Progenitor cell of endocrine pancreas (in vitro differentiated cells): ENCODE data around the gene CHL1. TPM values are rescaled to one million over a fixed set of nuclear protein-coding genes. Genes with fewer than 3 reads are reported as not detected.

ENCODE experiments used
- DNase-seq: peaks from one replicate; pipeline ENCODE4 v3.0.0; 2021; ENCODE audit warnings: low spot score; ENCODE audit not compliant: unreplicated experiment
- H3K27ac Mint-ChIP-seq: 2 replicates; pipeline ENCODE4 v1.8.0; 2021; ENCODE audit warnings: mild to moderate bottlenecking, moderate library complexity, mixed read lengths
- H3K27me3 Mint-ChIP-seq: 2 replicates; pipeline ENCODE4 v1.8.0; 2021; ENCODE audit warnings: mixed read lengths
- H3K36me3 Mint-ChIP-seq: 2 replicates; pipeline ENCODE4 v1.8.0; 2022; ENCODE audit warnings: mixed read lengths; ENCODE audit not compliant: insufficient read depth
- H3K4me1 Mint-ChIP-seq: 2 replicates; pipeline ENCODE4 v1.8.0; 2021; ENCODE audit warnings: low read depth, mixed read lengths
- H3K4me3 Mint-ChIP-seq: 2 replicates; pipeline ENCODE4 v1.8.0; 2021; ENCODE audit warnings: low read depth, mild to moderate bottlenecking, moderate library complexity, mixed read lengths
- H3K9me3 Mint-ChIP-seq: 2 replicates; pipeline ENCODE4 v1.8.0; 2021; ENCODE audit warnings: low read depth, mixed read lengths
- total RNA-seq: library from RNA; stranded (reverse); gene quantifications from 2 replicates; pipeline ENCODE4 v1.2.1, GENCODE V29; 2021
- TF ChIP-seq, protein P1 (sequence below): fragments of 200-600 bp; sonication (generic); IDR thresholded peaks from one replicate; pipeline ENCODE4 v1.5.0; 2021; ENCODE audit warnings: antibody characterized with exemption, mild to moderate bottlenecking; ENCODE audit not compliant: unreplicated experiment

The CHL1 gene
- total RNA-seq, 1 donor from 2014 or later: 24.7 TPM

DNA sequence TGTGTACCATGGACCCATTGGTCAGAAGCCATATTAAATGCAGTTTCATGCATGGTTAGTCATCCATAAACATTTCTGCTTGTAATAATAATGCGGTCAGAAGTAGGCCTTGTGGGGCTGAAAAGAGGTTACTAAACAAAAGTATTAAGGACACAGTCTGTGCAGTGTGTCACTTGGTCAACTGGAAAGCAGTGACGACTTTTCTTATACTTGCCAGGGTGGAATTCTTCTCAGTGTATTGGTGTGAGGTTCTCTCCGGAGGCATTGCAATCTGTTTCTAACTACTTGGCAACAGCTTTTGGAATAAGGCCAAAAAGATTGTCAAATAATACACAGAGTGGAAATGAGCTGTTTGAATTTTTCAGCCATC, 46.8 kb downstream of the CHL1 start:
- TF ChIP-seq, protein P1, sequence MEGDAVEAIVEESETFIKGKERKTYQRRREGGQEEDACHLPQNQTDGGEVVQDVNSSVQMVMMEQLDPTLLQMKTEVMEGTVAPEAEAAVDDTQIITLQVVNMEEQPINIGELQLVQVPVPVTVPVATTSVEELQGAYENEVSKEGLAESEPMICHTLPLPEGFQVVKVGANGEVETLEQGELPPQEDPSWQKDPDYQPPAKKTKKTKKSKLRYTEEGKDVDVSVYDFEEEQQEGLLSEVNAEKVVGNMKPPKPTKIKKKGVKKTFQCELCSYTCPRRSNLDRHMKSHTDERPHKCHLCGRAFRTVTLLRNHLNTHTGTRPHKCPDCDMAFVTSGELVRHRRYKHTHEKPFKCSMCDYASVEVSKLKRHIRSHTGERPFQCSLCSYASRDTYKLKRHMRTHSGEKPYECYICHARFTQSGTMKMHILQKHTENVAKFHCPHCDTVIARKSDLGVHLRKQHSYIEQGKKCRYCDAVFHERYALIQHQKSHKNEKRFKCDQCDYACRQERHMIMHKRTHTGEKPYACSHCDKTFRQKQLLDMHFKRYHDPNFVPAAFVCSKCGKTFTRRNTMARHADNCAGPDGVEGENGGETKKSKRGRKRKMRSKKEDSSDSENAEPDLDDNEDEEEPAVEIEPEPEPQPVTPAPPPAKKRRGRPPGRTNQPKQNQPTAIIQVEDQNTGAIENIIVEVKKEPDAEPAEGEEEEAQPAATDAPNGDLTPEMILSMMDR: no peak
- H3K27me3 Mint-ChIP-seq: no peaks in the 10 kb centered on the region
- no peak overlapping the region for H3K4me3 Mint-ChIP-seq
- H3K4me1 Mint-ChIP-seq: no peaks in the 10 kb centered on the region
- DNase-seq: no peak
- no peaks in the 10 kb centered on the region for H3K9me3 Mint-ChIP-seq
- H3K27ac Mint-ChIP-seq: no peak overlapping the region
- no peaks in the 10 kb centered on the region for H3K36me3 Mint-ChIP-seq

DNA sequence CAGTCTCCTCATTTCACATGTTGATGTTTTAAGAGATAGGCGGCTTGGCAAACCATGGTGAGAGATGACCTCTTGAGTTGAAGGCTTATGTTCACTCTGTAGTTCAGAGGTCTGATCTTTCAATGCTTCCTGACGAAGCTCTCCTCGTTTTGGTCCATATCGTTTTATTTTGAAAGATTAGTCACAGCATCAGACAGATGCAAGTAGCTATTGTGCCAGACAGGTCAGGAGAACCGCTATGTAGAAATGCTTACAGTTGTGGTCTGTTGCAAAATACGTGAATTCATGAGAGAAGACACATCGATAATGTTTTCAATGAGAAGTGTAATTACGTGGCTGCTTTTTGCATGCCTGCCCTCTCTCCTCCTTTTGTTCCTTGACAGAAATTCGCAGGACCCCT, 47.5 kb downstream of the CHL1 start:
- TF ChIP-seq, protein P1: no peak
- H3K36me3 Mint-ChIP-seq: no peaks in the 10 kb centered on the region
- H3K4me1 Mint-ChIP-seq: no peaks in the 10 kb centered on the region
- no peaks in the 10 kb centered on the region for H3K9me3 Mint-ChIP-seq
- no peak for DNase-seq
- H3K27ac Mint-ChIP-seq: no peak overlapping the region
- no peaks in the 10 kb centered on the region for H3K27me3 Mint-ChIP-seq
- H3K4me3 Mint-ChIP-seq: no peak overlapping the region

DNA sequence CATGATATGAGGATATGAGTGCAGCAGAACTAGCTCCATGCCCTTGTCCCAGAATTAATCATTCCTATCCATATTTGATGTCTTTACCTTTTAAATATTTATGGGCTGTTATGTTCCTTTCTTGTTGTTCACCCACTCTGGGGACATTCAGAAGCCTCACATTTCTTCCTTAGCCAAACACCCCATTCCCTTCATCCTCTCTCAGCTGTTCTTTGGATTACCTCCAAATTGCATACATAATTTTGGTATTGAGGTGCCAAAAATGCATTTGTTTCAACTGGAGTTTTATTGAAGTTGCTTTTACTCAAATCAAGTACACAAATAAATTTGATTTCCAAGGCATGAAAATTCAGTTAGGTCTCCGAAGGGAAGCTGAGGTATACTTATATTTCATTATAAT, 51.4 kb downstream of the CHL1 start:
- DNase-seq: no peak
- H3K9me3 Mint-ChIP-seq: no peaks in the 10 kb centered on the region
- H3K4me3 Mint-ChIP-seq: no peak overlapping the region
- H3K27me3 Mint-ChIP-seq: no peaks in the 10 kb centered on the region
- no peaks in the 10 kb centered on the region for H3K36me3 Mint-ChIP-seq
- H3K4me1 Mint-ChIP-seq: no peaks in the 10 kb centered on the region
- TF ChIP-seq, protein P1: no peak
- H3K27ac Mint-ChIP-seq: no peak overlapping the region

DNA sequence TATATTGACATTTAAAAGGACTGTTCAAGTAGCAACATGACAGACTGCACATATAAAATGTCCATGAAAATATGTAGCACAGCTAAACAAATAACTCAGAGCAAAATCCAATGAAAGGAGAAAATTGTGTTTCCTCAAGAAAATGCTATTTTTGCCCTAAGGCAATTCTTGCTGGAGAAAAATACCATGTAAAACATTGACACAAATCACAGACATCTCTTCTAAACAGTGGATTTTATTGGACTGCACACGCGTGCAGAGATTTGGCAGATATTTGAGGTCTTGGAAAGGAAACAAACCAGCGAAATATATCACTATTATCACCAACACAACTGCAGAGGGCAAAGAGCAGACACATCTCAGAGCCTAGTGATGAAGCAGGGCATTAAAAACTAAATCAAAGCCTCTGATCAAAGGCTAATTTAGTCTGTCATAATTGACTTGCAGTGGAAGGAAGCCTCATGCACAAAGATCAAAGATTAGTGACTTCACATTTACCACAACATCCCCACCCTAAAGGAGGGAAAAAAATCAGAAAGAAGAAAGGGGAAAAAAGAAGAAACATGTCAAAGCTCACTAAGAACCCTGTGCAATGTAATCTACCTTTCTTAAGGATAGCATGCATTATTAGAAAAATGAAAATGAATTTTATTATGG, 52.4 kb downstream of the CHL1 start:
- no peaks in the 10 kb centered on the region for H3K27me3 Mint-ChIP-seq
- H3K36me3 Mint-ChIP-seq: no peaks in the 10 kb centered on the region
- no peak overlapping the region for H3K27ac Mint-ChIP-seq
- H3K4me3 Mint-ChIP-seq: no peak overlapping the region
- DNase-seq: no peak
- TF ChIP-seq, protein P1: no peak
- H3K9me3 Mint-ChIP-seq: no peaks in the 10 kb centered on the region
- H3K4me1 Mint-ChIP-seq: no peaks in the 10 kb centered on the region

DNA sequence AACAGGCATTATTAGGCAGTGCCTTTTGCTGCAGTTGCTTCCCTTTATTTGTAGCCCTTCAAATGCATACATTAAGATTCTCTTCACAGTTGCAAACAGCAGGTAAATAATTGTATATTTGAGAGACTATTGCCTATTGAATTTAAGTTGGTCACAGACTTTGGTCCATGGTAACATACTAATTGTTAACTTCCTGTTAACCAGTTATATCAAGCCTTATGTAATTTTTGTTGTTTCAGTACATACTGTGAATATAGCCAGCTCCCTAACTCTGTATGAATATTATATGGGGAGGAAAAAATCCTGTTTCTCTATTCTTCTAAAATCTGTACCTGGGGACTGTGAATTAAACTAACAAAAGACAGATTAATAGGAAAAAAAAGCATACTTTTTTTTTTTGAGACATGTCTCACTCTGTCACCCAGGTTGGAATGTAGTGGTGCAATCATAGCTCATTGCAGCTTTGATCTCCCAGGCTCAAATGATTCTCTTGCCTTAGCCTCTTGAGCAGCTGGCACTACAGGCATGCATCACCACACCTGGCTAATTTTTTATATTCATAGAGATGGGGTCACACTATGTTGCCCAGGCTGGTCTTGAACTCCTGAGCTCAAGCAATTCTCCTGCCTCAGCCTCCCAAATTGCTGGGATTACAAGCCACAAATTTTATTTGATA, 53.2 kb downstream of the CHL1 start:
- H3K4me1 Mint-ChIP-seq: no peaks in the 10 kb centered on the region
- H3K9me3 Mint-ChIP-seq: no peaks in the 10 kb centered on the region
- DNase-seq: no peak
- no peaks in the 10 kb centered on the region for H3K27me3 Mint-ChIP-seq
- no peak overlapping the region for H3K4me3 Mint-ChIP-seq
- H3K36me3 Mint-ChIP-seq: no peaks in the 10 kb centered on the region
- H3K27ac Mint-ChIP-seq: no peak overlapping the region
- TF ChIP-seq, protein P1: no peak
